MM.1S (cell line): ENCODE measurements around the gene MYH6.

Source experiments
- CTCF ChIP-seq: fragments of 300-600 bp; sonication (generic); IDR thresholded peaks from 2 replicates; pipeline ENCODE4 v1.5.1; 2016; ENCODE audit warnings: antibody characterized with exemption, low read length, mixed read lengths
- EZH2 ChIP-seq: fragments of 300-600 bp; sonication (generic); optimal IDR thresholded peaks from 2 replicates; pipeline ENCODE3; 2017; ENCODE audit warnings: low read depth, mild to moderate bottlenecking, antibody characterized with exemption, low read length, mixed read lengths
- EZH2phosphoT487 ChIP-seq: fragments of 300-600 bp; sonication (generic); IDR thresholded peaks from 2 replicates; pipeline ENCODE4 v1.6.1; 2018; ENCODE audit warnings: antibody characterized with exemption, low read length

GRCh38 chr14:23404331-23404900 is 3.7 kb downstream of the MYH6 start:
- TF ChIP-seq CTCF (no peak), EZH2 (no peak), EZH2phosphoT487 (no peak)
